Epithelial cell of proximal tubule (primary cell): ENCODE data around the gene KRT3. TPM values are rescaled to one million over a fixed set of nuclear protein-coding genes. Genes with fewer than 3 reads are reported as not detected.

Experiments used
- DNase-seq: peaks from one replicate; pipeline ENCODE4 v3.0.0-alpha.2; 2011; ENCODE audit warnings: low read depth
- H3K4me3 ChIP-seq: 2 replicates; pipeline ENCODE4 v1.5.1; 2011; ENCODE audit warnings: low read depth, mild to moderate bottlenecking, low read length
- total RNA-seq: library from RNA; depleted of rRNA; stranded (reverse); fragments of >200 nt; gene quantifications from 2 replicates; pipeline ENCODE4 v1.2.3, GENCODE V29; 2015
- TF ChIP-seq, protein P1 (sequence below): conservative IDR thresholded peaks from 2 replicates; pipeline ENCODE4 v1.5.1; 2012; ENCODE audit warnings: low read depth, mild to moderate bottlenecking, low read length

KRT3 gene
- total RNA-seq, 1 donor from 2014 or later: 0.06 TPM

DNA sequence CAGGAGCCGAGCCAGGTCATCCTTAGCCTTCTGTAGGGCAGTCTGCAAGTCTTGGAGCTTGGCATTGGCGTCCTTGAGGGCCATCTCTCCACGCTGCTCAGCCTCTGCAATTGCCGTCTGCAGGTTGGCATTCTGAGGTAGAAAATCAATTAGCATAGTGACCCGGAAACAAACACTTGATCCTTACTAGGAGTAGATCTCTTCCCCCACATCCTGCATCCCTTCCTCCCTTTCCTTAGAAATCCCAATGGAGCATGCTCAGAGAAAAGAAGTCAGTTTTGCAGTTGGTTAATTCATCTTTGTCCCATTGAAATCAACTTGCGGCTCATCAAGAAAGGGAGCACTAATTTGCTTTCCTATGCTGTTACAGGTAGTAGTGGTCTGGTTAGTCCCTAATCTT lies 24.8 kb downstream of the KRT3 start:
- TF ChIP-seq, protein P1, sequence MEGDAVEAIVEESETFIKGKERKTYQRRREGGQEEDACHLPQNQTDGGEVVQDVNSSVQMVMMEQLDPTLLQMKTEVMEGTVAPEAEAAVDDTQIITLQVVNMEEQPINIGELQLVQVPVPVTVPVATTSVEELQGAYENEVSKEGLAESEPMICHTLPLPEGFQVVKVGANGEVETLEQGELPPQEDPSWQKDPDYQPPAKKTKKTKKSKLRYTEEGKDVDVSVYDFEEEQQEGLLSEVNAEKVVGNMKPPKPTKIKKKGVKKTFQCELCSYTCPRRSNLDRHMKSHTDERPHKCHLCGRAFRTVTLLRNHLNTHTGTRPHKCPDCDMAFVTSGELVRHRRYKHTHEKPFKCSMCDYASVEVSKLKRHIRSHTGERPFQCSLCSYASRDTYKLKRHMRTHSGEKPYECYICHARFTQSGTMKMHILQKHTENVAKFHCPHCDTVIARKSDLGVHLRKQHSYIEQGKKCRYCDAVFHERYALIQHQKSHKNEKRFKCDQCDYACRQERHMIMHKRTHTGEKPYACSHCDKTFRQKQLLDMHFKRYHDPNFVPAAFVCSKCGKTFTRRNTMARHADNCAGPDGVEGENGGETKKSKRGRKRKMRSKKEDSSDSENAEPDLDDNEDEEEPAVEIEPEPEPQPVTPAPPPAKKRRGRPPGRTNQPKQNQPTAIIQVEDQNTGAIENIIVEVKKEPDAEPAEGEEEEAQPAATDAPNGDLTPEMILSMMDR: no peak
- no peak overlapping the region for H3K4me3 ChIP-seq
- DNase-seq: no peak

DNA sequence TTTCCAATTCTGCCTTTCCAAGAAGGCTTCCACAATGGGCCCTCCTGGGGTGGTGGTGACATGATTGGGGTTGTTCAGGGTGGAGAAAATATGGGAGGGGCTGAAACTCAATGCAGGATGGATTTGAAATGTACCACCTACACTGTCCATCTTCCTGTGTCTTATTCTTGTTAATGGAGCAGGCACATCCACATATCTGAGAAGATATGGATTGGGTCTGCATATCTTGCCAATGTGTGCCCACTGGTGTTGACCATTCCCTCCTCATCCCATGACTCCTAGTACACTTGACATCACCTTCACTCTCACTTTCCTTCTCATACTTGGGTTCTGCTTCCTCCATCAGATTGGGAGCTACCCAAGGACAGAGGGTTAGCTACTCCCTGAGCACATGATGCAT lies 26.0 kb downstream of the KRT3 start:
- no peak for DNase-seq
- TF ChIP-seq, protein P1: no peak
- H3K4me3 ChIP-seq: no peak overlapping the region

DNA sequence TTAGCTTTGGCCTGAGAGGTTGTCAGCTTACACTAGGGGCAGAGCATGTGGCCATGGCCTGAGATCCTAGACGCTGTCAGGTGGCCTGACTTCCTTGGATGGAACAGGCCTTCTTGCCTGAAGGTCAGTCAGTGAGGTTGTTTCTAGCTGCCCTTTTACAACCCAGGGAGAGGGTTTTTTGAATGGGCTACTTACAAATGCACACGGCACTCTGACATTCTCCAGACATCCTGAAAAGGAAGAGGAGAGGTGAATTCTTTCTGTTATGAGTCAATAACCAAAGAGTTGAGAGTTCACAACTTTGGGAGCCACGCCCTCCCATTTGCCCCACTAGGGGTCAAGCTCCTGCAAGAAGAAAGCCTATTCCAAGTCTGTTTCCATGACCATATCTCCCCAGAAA lies 26.6 kb downstream of the KRT3 start:
- no peak overlapping the region for H3K4me3 ChIP-seq
- DNase-seq: no peak
- TF ChIP-seq, protein P1: no peak

DNA sequence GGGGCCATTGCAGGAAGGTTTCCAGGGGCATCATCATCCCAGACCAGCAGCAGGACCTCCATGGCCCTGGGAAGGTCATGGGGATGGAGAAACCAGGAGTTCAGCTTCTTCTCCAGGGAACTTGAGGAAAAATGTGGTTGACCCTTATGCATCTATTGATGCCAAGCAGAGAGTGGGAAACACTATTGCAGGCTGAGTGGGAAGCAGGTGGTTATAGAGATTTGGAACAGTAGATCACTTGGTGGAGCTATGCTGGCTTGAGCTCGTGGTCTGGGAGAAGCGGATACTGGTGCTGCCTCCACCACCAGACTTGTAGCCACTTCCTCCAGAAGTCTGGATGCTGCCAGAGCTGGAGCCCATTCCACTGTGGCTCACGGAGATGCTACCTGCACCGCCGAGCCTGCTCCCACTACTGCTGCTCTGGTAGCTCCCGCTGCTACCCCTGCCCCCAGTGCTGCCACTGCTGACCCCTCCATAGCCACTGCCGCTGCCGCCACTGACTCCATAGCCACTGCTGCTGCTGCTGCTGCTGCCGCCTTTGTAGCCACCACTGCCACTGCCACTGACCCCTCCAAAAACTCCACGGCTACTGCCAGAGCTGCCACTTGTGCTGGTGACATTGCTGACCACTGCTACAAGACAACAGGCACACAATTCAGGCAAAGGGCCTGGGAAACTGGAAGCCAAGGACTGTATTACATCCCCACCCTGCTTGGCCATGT lies 27.3 kb downstream of the KRT3 start:
- H3K4me3 ChIP-seq: no peak overlapping the region
- TF ChIP-seq, protein P1: no peak
- DNase-seq: no peak

DNA sequence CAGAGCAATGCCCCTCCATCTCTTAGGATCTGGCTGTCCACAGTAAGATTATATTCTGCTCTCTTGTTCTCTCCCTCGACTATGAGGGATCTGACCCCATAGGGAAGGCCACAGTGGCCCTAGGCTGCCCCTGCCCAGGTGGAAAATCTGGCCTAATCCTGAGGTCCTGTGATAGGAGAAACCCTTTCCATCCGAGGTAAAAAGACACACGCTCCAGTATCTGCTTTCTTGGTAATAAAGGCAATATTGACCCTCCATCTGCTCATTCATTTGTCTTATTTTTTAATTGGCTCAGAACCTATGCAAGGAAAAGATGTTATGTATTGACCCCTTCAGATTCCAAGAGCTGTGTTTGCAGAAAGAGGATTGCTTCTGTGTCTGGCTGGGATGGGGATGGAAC lies 28.5 kb downstream of the KRT3 start:
- H3K4me3 ChIP-seq: no peak overlapping the region
- TF ChIP-seq, protein P1: no peak
- no peak for DNase-seq

DNA sequence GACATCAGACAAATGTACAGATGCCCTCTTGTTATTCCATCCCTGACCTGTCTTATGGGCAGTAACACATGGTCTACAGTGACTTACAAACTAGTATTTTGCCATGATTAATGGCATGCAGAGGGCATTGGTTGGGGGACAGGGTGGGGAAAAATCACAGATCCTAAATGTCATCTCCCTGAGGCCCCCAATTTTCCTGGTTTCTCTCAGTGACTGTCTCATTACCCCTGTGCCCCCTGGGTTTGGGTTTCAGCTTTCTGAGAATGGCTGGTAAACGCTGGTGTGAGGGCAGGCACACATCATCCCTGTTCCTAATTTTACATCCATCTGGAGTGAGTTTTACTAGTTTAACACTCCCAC lies 28.9 kb downstream of the KRT3 start:
- H3K4me3 ChIP-seq: no peak overlapping the region
- DNase-seq: no peak
- TF ChIP-seq, protein P1: no peak

DNA sequence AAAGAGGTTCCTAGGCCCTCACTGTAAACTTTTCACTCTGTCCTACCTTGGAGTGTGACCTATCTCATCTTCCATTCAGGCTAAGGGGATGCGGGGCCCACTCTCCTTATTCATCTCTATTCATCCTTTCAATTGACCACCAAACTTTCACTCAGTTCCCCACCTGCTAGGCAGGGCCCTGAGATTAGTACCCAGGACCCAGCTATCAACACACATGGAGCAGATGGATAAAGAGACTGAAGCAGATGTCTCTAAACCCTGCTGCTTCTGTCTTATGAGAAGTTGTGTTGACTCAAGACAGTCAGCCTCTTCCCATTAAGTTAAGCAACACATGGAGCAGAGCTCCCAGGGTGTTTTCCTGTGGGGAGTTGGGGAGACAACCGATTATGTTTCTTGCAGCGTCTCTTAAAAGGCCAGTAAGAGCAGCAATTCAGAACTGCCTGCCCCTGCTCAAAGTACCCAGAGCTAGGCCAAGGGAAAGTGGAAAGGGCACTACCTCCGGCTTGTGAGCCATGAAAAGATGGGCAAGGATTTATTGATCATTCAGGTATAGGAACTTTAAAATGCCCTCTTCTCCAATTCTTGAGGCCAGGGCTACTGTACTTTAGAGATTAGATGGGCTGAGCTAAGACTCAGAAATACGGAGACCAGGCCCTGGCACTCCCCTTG lies 29.4 kb downstream of the KRT3 start:
- TF ChIP-seq, protein P1: no peak
- no peak overlapping the region for H3K4me3 ChIP-seq
- DNase-seq: no peak
